HAP-1 (cell line): ENCODE data around the gene IP6K3.

Experiments
- DNase-seq, 2 experiments: peaks; one replicate each; pipeline ENCODE4 v3.0.0-alpha.2; 2016 to 2020; ENCODE audit warnings: low spot score in 2 of 2
- H3K27me3 ChIP-seq: fragments of 250-450 bp; sonication (Bioruptor Pico); 2 replicates; pipeline ENCODE4 v1.5.1; 2020; ENCODE audit warnings: low read depth, mild to moderate bottlenecking, moderate library complexity
- H3K36me3 ChIP-seq: fragments of 250-450 bp; sonication (Bioruptor Pico); replicated peaks from 2 replicates; pipeline ENCODE4 v1.5.1; 2020; ENCODE audit warnings: mild to moderate bottlenecking
- H3K4me1 ChIP-seq: fragments of 250-450 bp; sonication (Bioruptor Pico); 2 replicates; pipeline ENCODE4 v1.5.1; 2020; ENCODE audit warnings: mild to moderate bottlenecking
- H3K4me3 ChIP-seq: fragments of 250-450 bp; sonication (Bioruptor Pico); 2 replicates; pipeline ENCODE4 v1.5.1; 2020; ENCODE audit warnings: mild to moderate bottlenecking, moderate library complexity
- H3K9me3 ChIP-seq: fragments of 250-450 bp; sonication (Bioruptor Pico); 2 replicates; pipeline ENCODE4 v1.5.1; 2020; ENCODE audit warnings: mild to moderate bottlenecking, moderate library complexity
- in situ Hi-C: fragments of 300-500 bp; cut with MboI; formaldehyde crosslinking; loops from 3 replicates; pipeline ENCODE4 v1.14.3; 2020; ENCODE audit warnings: low sequenced_read_pairs, inconsistent platforms, mixed read lengths

Gene IP6K3

GRCh38 chr6:33700391-33701050 lies 46.2 kb downstream of the IP6K3 start:
- in situ Hi-C loops = loop anchor here (5.0 kb wide), 1 partner anchor 113 kb away; no protein-coding TSS in a partner anchor
- Histone ChIP-seq H3K27me3 (no peaks in the 10 kb centered on the region), H3K4me1 (no peaks in the 10 kb centered on the region), H3K9me3 (no peaks in the 10 kb centered on the region), H3K36me3 (peaks cover 60% of the 10 kb centered on the region), H3K4me3 (no peak overlapping the region)
- DNase-seq = peak; percentile 42 to 84

GRCh38 chr6:33699739-33700138 lies 47.0 kb downstream of the IP6K3 start:
- no peaks in the 10 kb centered on the region for H3K4me1 ChIP-seq
- H3K27me3 ChIP-seq = no peaks in the 10 kb centered on the region
- DNase-seq = no peak
- in situ Hi-C loops = loop anchor here (5.0 kb wide), 1 partner anchor 112 kb away; no protein-coding TSS in a partner anchor
- H3K4me3 ChIP-seq = no peak overlapping the region
- no peaks in the 10 kb centered on the region for H3K9me3 ChIP-seq
- peaks cover 68% of the 10 kb centered on the region for H3K36me3 ChIP-seq

GRCh38 chr6:33699131-33699530 lies 47.6 kb downstream of the IP6K3 start:
- Histone ChIP-seq H3K27me3 (no peaks in the 10 kb centered on the region), H3K4me3 (no peak overlapping the region), H3K9me3 (no peaks in the 10 kb centered on the region), H3K36me3 (peaks cover 71% of the 10 kb centered on the region), H3K4me1 (no peaks in the 10 kb centered on the region)
- no peak for DNase-seq
- in situ Hi-C loops = no loop called here

- no peak for DNase-seq
- Histone ChIP-seq H3K4me1 (no peaks in the 10 kb centered on the region), H3K27me3 (no peaks in the 10 kb centered on the region), H3K36me3 (peaks cover 75% of the 10 kb centered on the region), H3K4me3 (no peak overlapping the region), H3K9me3 (no peaks in the 10 kb centered on the region)
- in situ Hi-C loops = no loop called here
Observed at GRCh38 chr6:33698494-33698893, 48.2 kb downstream of the IP6K3 start.

GRCh38 chr6:33697845-33698244 lies 48.9 kb downstream of the IP6K3 start:
- Histone ChIP-seq H3K4me3 (no peak overlapping the region), H3K27me3 (no peaks in the 10 kb centered on the region), H3K4me1 (no peaks in the 10 kb centered on the region), H3K36me3 (peaks cover 80% of the 10 kb centered on the region), H3K9me3 (no peaks in the 10 kb centered on the region)
- DNase-seq = no peak
- in situ Hi-C loops = no loop called here

GRCh38 chr6:33696548-33697518 lies 49.9 kb downstream of the IP6K3 start:
- Histone ChIP-seq H3K4me1 (no peaks in the 10 kb centered on the region), H3K36me3 (peaks cover 84% of the 10 kb centered on the region)

GRCh38 chr6:33696076-33696475 lies 50.6 kb downstream of the IP6K3 start:
- no peak for DNase-seq
- Histone ChIP-seq H3K4me3 (no peak overlapping the region), H3K4me1 (no peaks in the 10 kb centered on the region), H3K36me3 (peaks cover 91% of the 10 kb centered on the region), H3K9me3 (no peaks in the 10 kb centered on the region), H3K27me3 (no peaks in the 10 kb centered on the region)
- in situ Hi-C loops = no loop called here

More at GRCh38 chr6:33696548-33697518, 49.9 kb downstream of the IP6K3 start:
- Histone ChIP-seq H3K27me3 (no peaks in the 10 kb centered on the region), H3K9me3 (no peaks in the 10 kb centered on the region), H3K4me3 (no peak overlapping the region)
- in situ Hi-C loops = no loop called here
- DNase-seq = no peak

GRCh38 chr6:33695451-33695887 lies 51.2 kb downstream of the IP6K3 start:
- H3K4me1 ChIP-seq = no peaks in the 10 kb centered on the region
- in situ Hi-C loops = no loop called here
- peaks cover 91% of the 10 kb centered on the region for H3K36me3 ChIP-seq
- H3K4me3 ChIP-seq = no peak overlapping the region
- DNase-seq = no peak
- no peaks in the 10 kb centered on the region for H3K9me3 ChIP-seq
- no peaks in the 10 kb centered on the region for H3K27me3 ChIP-seq

GRCh38 chr6:33694977-33695376 lies 51.7 kb downstream of the IP6K3 start:
- H3K9me3 ChIP-seq = no peaks in the 10 kb centered on the region
- peaks cover 91% of the 10 kb centered on the region for H3K36me3 ChIP-seq
- H3K27me3 ChIP-seq = no peaks in the 10 kb centered on the region
- no peaks in the 10 kb centered on the region for H3K4me1 ChIP-seq
- in situ Hi-C loops = no loop called here
- H3K4me3 ChIP-seq = no peak overlapping the region
- DNase-seq = no peak

GRCh38 chr6:33694401-33694931 lies 52.2 kb downstream of the IP6K3 start:
- in situ Hi-C loops = no loop called here
- no peak for DNase-seq
- Histone ChIP-seq H3K36me3 (peaks cover 91% of the 10 kb centered on the region), H3K9me3 (no peaks in the 10 kb centered on the region), H3K4me1 (no peaks in the 10 kb centered on the region), H3K27me3 (no peaks in the 10 kb centered on the region), H3K4me3 (no peak overlapping the region)

- peaks cover 91% of the 10 kb centered on the region for H3K36me3 ChIP-seq
- no peaks in the 10 kb centered on the region for H3K9me3 ChIP-seq
- no peaks in the 10 kb centered on the region for H3K27me3 ChIP-seq
- DNase-seq = no peak
- no peak overlapping the region for H3K4me3 ChIP-seq
- in situ Hi-C loops = no loop called here
- no peaks in the 10 kb centered on the region for H3K4me1 ChIP-seq
Observed at GRCh38 chr6:33693186-33694105, 53.3 kb downstream of the IP6K3 start.

- in situ Hi-C loops = no loop called here
- no peaks in the 10 kb centered on the region for H3K4me1 ChIP-seq
- H3K36me3 ChIP-seq = peaks cover 88% of the 10 kb centered on the region
- no peak overlapping the region for H3K4me3 ChIP-seq
- H3K9me3 ChIP-seq = no peaks in the 10 kb centered on the region
- DNase-seq = no peak
- H3K27me3 ChIP-seq = no peaks in the 10 kb centered on the region
Observed at GRCh38 chr6:33692760-33693158, 53.9 kb downstream of the IP6K3 start.

- H3K27me3 ChIP-seq = no peaks in the 10 kb centered on the region
- H3K4me3 ChIP-seq = no peak overlapping the region
- peaks cover 83% of the 10 kb centered on the region for H3K36me3 ChIP-seq
- in situ Hi-C loops = no loop called here
- no peaks in the 10 kb centered on the region for H3K9me3 ChIP-seq
- DNase-seq = no peak
- H3K4me1 ChIP-seq = no peaks in the 10 kb centered on the region
Observed at GRCh38 chr6:33692078-33692759, 54.5 kb downstream of the IP6K3 start.
